Parathyroid adenoma (tissue), 2 donors: ENCODE measurements around the gene OR4K5.
"Not testable (repeated sequence)": the region's sequence is repeated elsewhere in the genome, so short reads cannot be mapped to it uniquely, and the experiment has no call there.

Source experiments
- H2AFZ ChIP-seq: fragments of 300-600 bp; sonication (generic); one replicate; pipeline ENCODE4 v1.7.0; 2017; ENCODE audit warnings: antibody characterized with exemption, mild to moderate bottlenecking
- H3K27ac ChIP-seq: fragments of 300-600 bp; sonication (generic); one replicate; pipeline ENCODE4 v1.7.0; 2017
- H3K27me3 ChIP-seq: fragments of 300-600 bp; sonication (generic); one replicate; pipeline ENCODE4 v1.7.0; 2017; ENCODE audit warnings: low read length; ENCODE audit not compliant: control insufficient read depth, insufficient read depth
- H3K36me3 ChIP-seq: fragments of 300-600 bp; sonication (generic); one replicate; pipeline ENCODE4 v1.7.0; 2017; ENCODE audit warnings: low read length; ENCODE audit not compliant: control insufficient read depth, insufficient read depth
- H3K4me1 ChIP-seq: fragments of 300-600 bp; sonication (generic); one replicate; pipeline ENCODE4 v1.7.0; 2017; ENCODE audit warnings: control low read depth
- H3K4me2 ChIP-seq: fragments of 300-600 bp; sonication (generic); one replicate; pipeline ENCODE4 v1.7.0; 2017; ENCODE audit warnings: low read length
- H3K4me3 ChIP-seq: fragments of 300-600 bp; sonication (generic); one replicate; pipeline ENCODE4 v1.7.0; 2017; ENCODE audit warnings: low read depth, low read length
- H3K79me2 ChIP-seq: fragments of 300-600 bp; sonication (generic); one replicate; pipeline ENCODE4 v1.7.0; 2017; ENCODE audit warnings: control low read depth
- H3K9ac ChIP-seq: fragments of 300-600 bp; sonication (generic); one replicate; pipeline ENCODE4 v1.7.0; 2017; ENCODE audit warnings: mild to moderate bottlenecking
- H3K9me3 ChIP-seq: fragments of 300-600 bp; sonication (generic); one replicate; pipeline ENCODE4 v1.7.0; 2017; ENCODE audit warnings: low read length; ENCODE audit not compliant: control insufficient read depth
- CTCF ChIP-seq: fragments of 300-600 bp; sonication (generic); IDR thresholded peaks from one replicate; pipeline ENCODE4 v1.7.0; 2017; ENCODE audit warnings: antibody characterized with exemption, mild to moderate bottlenecking
- donor health status: primary hyperparathyroidism.

The OR4K5 gene

DNA sequence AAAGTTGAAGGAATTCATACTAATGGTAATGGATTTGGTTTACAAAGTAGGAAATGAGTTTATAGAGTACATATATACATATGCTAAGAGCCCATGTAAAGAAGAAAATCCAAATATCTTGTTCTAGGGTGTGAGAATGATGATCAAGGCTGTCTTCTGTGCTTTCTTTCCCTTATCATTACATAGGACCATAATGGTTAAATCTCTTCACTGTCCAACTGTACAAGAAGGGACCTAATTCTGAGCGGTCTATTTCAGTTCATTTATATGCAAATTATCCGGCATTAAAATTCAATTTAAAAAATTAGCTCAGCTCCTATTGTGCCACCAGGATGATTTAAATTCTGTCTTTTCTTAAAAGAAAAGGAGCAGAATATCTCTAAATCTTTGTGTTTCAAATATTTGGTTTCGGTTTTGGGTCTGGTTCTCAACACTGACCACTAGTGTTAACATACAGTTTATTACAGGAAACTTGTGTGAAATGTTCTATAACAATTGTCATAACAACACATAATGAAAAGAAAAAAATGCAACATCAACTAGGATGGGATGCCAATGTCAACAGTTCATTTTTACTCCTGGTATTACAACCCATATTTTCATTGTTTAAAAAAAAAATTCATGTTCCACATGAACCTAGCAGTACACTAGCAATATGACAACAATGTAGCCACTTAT lies 27.1 kb downstream of the OR4K5 start:
- H2AFZ ChIP-seq: no peak overlapping the region
- H3K36me3 ChIP-seq: no peaks in the 10 kb centered on the region
- no peak overlapping the region for H3K4me3 ChIP-seq
- no peaks in the 10 kb centered on the region for H3K27me3 ChIP-seq
- H3K79me2 ChIP-seq: no peaks in the 10 kb centered on the region
- H3K4me2 ChIP-seq: no peak overlapping the region
- no peaks in the 10 kb centered on the region for H3K4me1 ChIP-seq
- no peaks in the 10 kb centered on the region for H3K9me3 ChIP-seq
- H3K9ac ChIP-seq: no peak overlapping the region
- H3K27ac ChIP-seq: no peak overlapping the region
- no peak for TF ChIP-seq CTCF

- H3K9me3 ChIP-seq: no peaks in the 10 kb centered on the region
- no peak overlapping the region for H3K27ac ChIP-seq
- no peak overlapping the region for H3K4me3 ChIP-seq
- no peaks in the 10 kb centered on the region for H3K79me2 ChIP-seq
- no peak overlapping the region for H3K4me2 ChIP-seq
- no peaks in the 10 kb centered on the region for H3K36me3 ChIP-seq
- no peaks in the 10 kb centered on the region for H3K4me1 ChIP-seq
- TF ChIP-seq CTCF: no peak
- H3K27me3 ChIP-seq: no peaks in the 10 kb centered on the region
- H2AFZ ChIP-seq: no peak overlapping the region
- no peak overlapping the region for H3K9ac ChIP-seq
Measured at GRCh38 chr14:19949218-19949617, 28.8 kb downstream of the OR4K5 start.

DNA sequence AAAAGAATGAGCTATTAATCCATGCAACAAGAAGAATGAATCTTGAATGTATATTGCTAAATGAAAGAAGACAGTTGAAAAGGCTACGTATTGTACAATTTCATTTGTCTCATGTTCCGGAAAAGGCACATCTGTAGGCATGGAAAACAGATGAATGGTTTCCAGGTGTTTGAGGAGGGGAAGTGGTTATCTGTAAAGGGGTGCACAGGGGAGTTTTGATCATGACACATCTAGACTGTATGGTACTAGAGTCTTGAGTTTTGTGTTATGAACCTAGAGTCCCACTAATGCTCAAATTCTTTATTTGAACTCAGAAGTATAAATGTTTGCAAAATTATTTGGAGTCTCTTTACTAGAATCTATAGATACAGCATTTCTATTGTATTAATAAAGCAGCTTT lies 49.3 kb downstream of the OR4K5 start:
- not testable (repeated sequence) for H3K9ac ChIP-seq, H3K4me3 ChIP-seq, H3K27ac ChIP-seq, H3K36me3 ChIP-seq, H3K79me2 ChIP-seq, H3K9me3 ChIP-seq, H3K27me3 ChIP-seq, H3K4me2 ChIP-seq, H3K4me1 ChIP-seq, H2AFZ ChIP-seq
